Motor neuron (in vitro differentiated cells): Measurements from ENCODE around the gene SKP1. TPM values are rescaled to one million over a fixed set of nuclear protein-coding genes. Genes with fewer than 3 reads are reported as not detected.
"Not testable (repeated sequence)": the region's sequence is repeated elsewhere in the genome, so short reads cannot be mapped to it uniquely, and the experiment has no call there.

Experiments used
- ATAC-seq, 8 experiments: fragments of 200-7000 bp; cut with Tn5 transposase; replicated peaks in 6 of 8; 2 replicates each; pipeline ENCODE4 v1.8.0; 2021; ENCODE audit warnings: mild to moderate bottlenecking in 8 of 8, moderate library complexity in 8 of 8
- H3K27ac ChIP-seq, 2 donors: fragments of 250-450 bp; sonication (Bioruptor Pico); 2 replicates each; pipeline ENCODE4 v1.9.0; 2021; ENCODE audit warnings: antibody characterized with exemption in 2 of 2, mild to moderate bottlenecking in 2 of 2, moderate library complexity in 1 of 2
- H3K4me1 ChIP-seq, 2 donors: fragments of 250-450 bp; sonication (Bioruptor Pico); replicated peaks in 1 of 2; 2 replicates each; pipeline ENCODE4 v1.6.1; 2021; ENCODE audit warnings: antibody characterized with exemption in 2 of 2, mild to moderate bottlenecking in 2 of 2, moderate library complexity in 1 of 2
- H3K4me3 ChIP-seq, 5 donors: fragments of 250-450 bp; sonication (Bioruptor Pico); 2 replicates each; pipeline ENCODE4 v1.9.0; 2021; ENCODE audit warnings: antibody characterized with exemption in 5 of 5, mild to moderate bottlenecking in 5 of 5, moderate library complexity in 4 of 5
- WGBS, 10 experiments: fragments of 450-650 bp; shearing (Covaris generic); methylation state at CpG; one replicate each; pipeline ENCODE4 v1.0.0; 2022; 5-methylcytosine and 5-hydroxymethylcytosine counted together
- in situ Hi-C, 9 experiments: fragments of 400-800 bp; cut with MboI; loops; one replicate each; pipeline ENCODE4 v1.15.0; 2021; ENCODE audit warnings: low sequenced_read_pairs in 9 of 9, low pct_unique_long_range_greater_than_20kb in 2 of 9; ENCODE audit not compliant: unreplicated experiment in 9 of 9
- total RNA-seq, 8 experiments: library from RNA; unstranded; fragments of 300-600 nt; gene quantifications; 2 replicates each; pipeline versions ENCODE4 v1.2.3 to v1.2.4, GENCODE V29; 2022

The SKP1 gene
- total RNA-seq, 8 experiments from 2014 or later: 368 to 550 (median 471) TPM

DNA sequence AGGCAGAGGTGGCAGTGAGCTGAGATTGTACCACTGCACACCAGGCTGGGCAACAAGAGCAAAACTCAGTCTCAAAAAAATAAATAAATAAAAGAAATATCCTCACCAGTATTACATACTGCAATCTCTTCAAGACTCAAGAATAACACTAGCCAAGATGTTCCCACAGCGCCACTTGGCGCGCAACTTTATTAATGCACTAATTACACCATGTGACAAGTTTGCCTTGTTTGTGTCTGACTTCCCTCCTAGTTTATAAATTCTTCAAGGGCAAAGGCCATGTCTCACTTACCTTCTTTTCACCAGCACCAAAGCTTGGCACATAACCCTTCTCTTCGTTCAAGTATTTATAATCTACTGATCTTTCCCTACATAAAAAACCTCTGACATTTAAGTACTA lies 4.8 kb downstream of the SKP1 start:
- no peak for ATAC-seq
- Histone ChIP-seq H3K4me3 (no peak overlapping the region), H3K27ac (no peak overlapping the region), H3K4me1 (peaks cover 0 to 10% of the 10 kb centered on the region in 2 donors)
- 94 to 100% (median 100%) methylated on average over 1 to 4 of the region's 4 CpGs; no CpG with 5 or more reads in 2 of the 10 experiments for WGBS, 10 experiments
- in situ Hi-C loops: no loop called here

GRCh38 chr5:134162592-134162991 lies 14.2 kb downstream of the SKP1 start:
- WGBS, 10 experiments: 90 to 100% (median 94%) methylated on average over 1 to 5 of the region's 5 CpGs; no CpG with 5 or more reads in 3 of the 10 experiments
- in situ Hi-C loops: no loop called here
- Histone ChIP-seq H3K4me1 (no peaks in the 10 kb centered on the region), H3K27ac (no peak overlapping the region), H3K4me3 (no peak overlapping the region)
- no peak for ATAC-seq

GRCh38 chr5:134161513-134162395 lies 15.0 kb downstream of the SKP1 start:
- no peak overlapping the region for H3K27ac ChIP-seq
- no peaks in the 10 kb centered on the region for H3K4me1 ChIP-seq
- no peak overlapping the region for H3K4me3 ChIP-seq
- 89 to 100% (median 98%) methylated on average over 1 to 5 of the region's 6 CpGs; no CpG with 5 or more reads in 1 of the 10 experiments for WGBS, 10 experiments
- peak in 3 of 8 experiments; percentile 69 to 86 (median 76) for ATAC-seq
- in situ Hi-C loops: no loop called here

DNA sequence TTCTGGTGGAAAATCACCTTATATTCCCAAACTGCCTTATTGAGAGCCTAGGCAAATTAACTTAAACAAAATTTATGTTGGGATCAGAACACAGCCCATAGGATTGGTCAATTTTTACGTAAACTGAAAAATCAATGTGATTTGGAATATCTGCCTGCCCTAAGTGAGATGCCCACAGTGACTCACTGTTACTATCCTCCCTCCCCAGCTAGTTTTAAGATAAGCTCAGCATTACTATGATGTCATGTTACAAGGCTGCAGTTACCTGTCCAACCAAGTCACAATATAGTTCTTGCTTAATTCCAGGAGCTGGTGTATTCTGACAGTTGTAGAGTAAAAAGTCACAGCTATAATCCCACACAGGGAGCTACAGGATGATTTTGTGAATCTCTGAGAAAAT lies 23.1 kb downstream of the SKP1 start:
- H3K4me1 ChIP-seq: no peaks in the 10 kb centered on the region
- H3K27ac ChIP-seq: no peak overlapping the region
- whole genome bisulfite sequencing, 10 experiments: 100% methylated on average over 1 of the region's 1 CpG; no CpG with 5 or more reads in 3 of the 10 experiments
- ATAC-seq: no peak
- in situ Hi-C loops: no loop called here
- H3K4me3 ChIP-seq: no peak overlapping the region

DNA sequence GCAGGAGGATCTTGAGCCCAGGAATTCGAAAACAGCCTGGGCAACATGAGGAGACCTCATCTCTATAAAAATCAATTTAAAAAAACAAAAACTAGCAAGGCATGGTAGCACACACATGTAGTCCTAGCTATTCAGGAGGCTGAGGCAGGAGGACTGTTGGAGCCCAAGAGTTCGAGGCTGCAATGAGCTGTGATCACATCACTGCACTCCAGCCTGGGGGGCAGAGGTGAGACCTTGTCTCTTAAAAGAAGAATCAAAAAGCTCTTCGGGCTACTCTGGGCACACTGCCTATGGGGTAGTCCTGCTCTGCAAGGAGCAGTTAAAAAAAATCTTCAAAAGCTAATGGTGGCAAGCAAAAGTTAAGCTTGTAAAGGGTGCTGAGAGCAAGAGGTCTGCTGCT lies 23.5 kb downstream of the SKP1 start:
- in situ Hi-C loops: no loop called here
- WGBS, 10 experiments: 67 to 100% (median 88%) methylated on average over 1 to 3 of the region's 3 CpGs; no CpG with 5 or more reads in 3 of the 10 experiments
- Histone ChIP-seq H3K4me1 (no peaks in the 10 kb centered on the region), H3K4me3 (no peak overlapping the region), H3K27ac (no peak overlapping the region)
- ATAC-seq: no peak

- not testable (repeated sequence) for H3K4me1 ChIP-seq
Observed at GRCh38 chr5:134152173-134152832, 24.4 kb downstream of the SKP1 start.

DNA sequence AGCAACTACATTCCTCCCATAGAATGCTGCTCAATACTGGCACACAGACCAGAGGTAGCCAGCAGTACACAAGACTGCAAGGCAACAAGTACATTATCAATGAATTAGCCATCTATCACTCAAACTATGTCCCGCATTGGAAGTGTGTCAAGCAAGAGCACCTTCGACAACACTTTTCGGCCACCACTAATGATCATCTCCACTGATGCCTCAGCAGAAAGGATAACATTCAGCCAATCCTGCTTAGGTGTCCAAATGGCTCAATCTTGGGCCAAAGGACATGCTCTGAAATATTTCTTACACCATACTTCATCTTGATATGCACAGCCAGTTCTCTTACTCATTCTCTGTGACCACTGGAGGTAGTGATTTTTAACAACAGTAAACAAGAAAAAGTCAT lies 25.0 kb downstream of the SKP1 start:
- no peak overlapping the region for H3K27ac ChIP-seq
- ATAC-seq: no peak
- in situ Hi-C loops: no loop called here
- no peaks in the 10 kb centered on the region for H3K4me1 ChIP-seq
- WGBS, 10 experiments: 89 to 100% (median 96%) methylated on average over 1 to 3 of the region's 3 CpGs; no CpG with 5 or more reads in 4 of the 10 experiments
- no peak overlapping the region for H3K4me3 ChIP-seq

More at GRCh38 chr5:134152173-134152832, 24.4 kb downstream of the SKP1 start:
- ATAC-seq, H3K4me3 ChIP-seq, in situ Hi-C loops, H3K27ac ChIP-seq: not testable (repeated sequence)
- 71 to 100% (median 92%) methylated on average over 1 to 13 of the region's 15 CpGs; no CpG with 5 or more reads in 1 of the 10 experiments for WGBS, 10 experiments

DNA sequence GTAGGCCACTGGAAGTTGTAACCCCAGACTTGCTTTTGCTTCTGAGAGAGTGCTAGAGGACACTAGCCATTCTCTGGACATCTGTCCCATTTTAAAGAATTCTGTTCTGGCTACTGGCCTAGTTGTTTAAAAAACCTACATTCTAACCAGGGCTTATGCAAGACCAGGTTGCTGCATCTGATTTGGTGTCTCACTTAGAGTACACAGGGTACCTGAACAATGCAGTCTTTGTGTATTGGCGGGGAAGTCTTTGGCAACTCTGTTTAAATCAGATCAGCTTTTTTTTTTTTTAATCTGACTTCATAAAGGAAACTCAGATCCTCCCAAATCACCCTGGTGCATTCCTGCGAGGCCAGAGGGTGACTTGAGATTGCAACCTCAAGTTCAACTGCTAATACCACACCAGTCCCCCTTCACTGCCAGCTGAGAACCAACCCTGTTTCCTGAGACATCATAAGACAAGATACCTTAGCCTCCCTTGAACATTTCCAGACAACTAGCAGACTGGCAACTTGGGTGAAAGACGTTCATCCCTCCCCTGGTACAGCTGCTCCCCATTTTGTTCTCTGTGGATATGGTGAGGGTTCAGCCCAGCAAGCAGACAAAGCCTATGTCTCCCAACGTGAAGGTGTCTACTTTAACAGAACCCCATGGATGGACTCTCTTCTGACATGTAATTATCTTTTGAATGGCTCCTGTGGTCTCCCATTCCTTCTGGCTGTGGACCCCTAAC lies 27.0 kb downstream of the SKP1 start:
- H3K4me1 ChIP-seq: no peaks in the 10 kb centered on the region
- in situ Hi-C loops: loop anchor here in 5 of 9 experiments (10.0 to 25.0 kb wide), 2 partner anchors 112 to 115 kb away; no protein-coding TSS in a partner anchor
- ATAC-seq: no peak
- no peak overlapping the region for H3K4me3 ChIP-seq
- 73 to 100% (median 93%) methylated on average over 1 to 4 of the region's 4 CpGs; no CpG with 5 or more reads in 3 of the 10 experiments for WGBS, 10 experiments
- H3K27ac ChIP-seq: no peak overlapping the region

DNA sequence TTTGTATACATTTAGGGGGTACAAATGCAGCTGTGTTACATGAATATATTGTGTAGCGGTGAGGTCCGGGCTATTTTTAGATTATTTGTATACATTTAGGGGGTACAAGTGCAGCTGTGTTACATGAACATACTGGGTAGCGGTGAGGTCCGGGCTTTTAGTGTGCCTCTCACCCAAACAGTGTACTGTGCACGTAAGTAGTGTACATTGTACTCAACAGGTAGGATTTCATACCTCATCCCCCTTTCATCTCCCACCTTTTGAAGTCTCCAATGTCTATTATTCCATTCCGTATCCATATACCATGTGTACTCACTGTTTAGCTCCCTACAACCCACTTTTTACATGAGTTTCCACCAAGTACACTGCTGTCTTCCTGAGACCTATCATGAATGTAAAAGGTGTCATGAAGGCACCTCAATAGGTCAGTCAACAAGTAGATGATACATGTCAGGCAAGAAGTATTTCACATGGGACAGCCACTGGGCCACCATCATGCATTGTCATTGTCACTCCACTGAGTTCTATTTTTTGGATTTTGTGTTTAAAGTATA lies 27.7 kb downstream of the SKP1 start:
- Histone ChIP-seq H3K4me1 (no peaks in the 10 kb centered on the region), H3K4me3 (no peak overlapping the region), H3K27ac (no peak overlapping the region)
- 68 to 100% (median 95%) methylated on average over 1 to 6 of the region's 6 CpGs for WGBS, 10 experiments
- no peak for ATAC-seq
- in situ Hi-C loops: loop anchor here in 5 of 9 experiments (10.0 to 25.0 kb wide), 2 partner anchors 112 to 114 kb away; no protein-coding TSS in a partner anchor

GRCh38 chr5:134148316-134148715 lies 28.4 kb downstream of the SKP1 start:
- no peak overlapping the region for H3K4me3 ChIP-seq
- no peaks in the 10 kb centered on the region for H3K4me1 ChIP-seq
- in situ Hi-C loops: loop anchor here in 5 of 9 experiments (10.0 to 25.0 kb wide), 2 partner anchors 111 to 114 kb away; no protein-coding TSS in a partner anchor
- no peak for ATAC-seq
- WGBS, 10 experiments: 20 to 92% (median 69%) methylated on average over 1 to 2 of the region's 2 CpGs; no CpG with 5 or more reads in 3 of the 10 experiments
- H3K27ac ChIP-seq: no peak overlapping the region

GRCh38 chr5:134146651-134147518 lies 29.9 kb downstream of the SKP1 start:
- H3K4me1 ChIP-seq: no peaks in the 10 kb centered on the region
- 93 to 100% (median 100%) methylated on average over 1 to 3 of the region's 4 CpGs; no CpG with 5 or more reads in 6 of the 10 experiments for WGBS, 10 experiments
- H3K27ac ChIP-seq: no peak overlapping the region
- ATAC-seq: peak in 1 of 8 experiments; percentile 13
- in situ Hi-C loops: loop anchor here in 5 of 9 experiments (10.0 to 25.0 kb wide), 2 partner anchors 110 to 112 kb away; no protein-coding TSS in a partner anchor
- no peak overlapping the region for H3K4me3 ChIP-seq
